Forelimb muscle (tissue), 1 donor: ENCODE results near the gene EIF3B. TPM values are rescaled to one million over a fixed set of nuclear protein-coding genes. Genes with fewer than 3 reads are reported as not detected.
"Not testable (repeated sequence)": the region's sequence is repeated elsewhere in the genome, so short reads cannot be mapped to it uniquely, and the experiment has no call there.

Experiments used
- DNase-seq: peaks from one replicate; pipeline ENCODE4 v3.0.0-alpha.2; 2013; ENCODE audit warnings: low read depth
- polyA plus RNA-seq: library from polyadenylated mRNA; unstranded; fragments of 120-200 nt; gene quantifications from one replicate; pipeline ENCODE4 v1.2.1, GENCODE V29; 2013; ENCODE audit not compliant: insufficient read length

Gene EIF3B
- polyA plus RNA-seq, 1 donor = 90.2 TPM

DNA sequence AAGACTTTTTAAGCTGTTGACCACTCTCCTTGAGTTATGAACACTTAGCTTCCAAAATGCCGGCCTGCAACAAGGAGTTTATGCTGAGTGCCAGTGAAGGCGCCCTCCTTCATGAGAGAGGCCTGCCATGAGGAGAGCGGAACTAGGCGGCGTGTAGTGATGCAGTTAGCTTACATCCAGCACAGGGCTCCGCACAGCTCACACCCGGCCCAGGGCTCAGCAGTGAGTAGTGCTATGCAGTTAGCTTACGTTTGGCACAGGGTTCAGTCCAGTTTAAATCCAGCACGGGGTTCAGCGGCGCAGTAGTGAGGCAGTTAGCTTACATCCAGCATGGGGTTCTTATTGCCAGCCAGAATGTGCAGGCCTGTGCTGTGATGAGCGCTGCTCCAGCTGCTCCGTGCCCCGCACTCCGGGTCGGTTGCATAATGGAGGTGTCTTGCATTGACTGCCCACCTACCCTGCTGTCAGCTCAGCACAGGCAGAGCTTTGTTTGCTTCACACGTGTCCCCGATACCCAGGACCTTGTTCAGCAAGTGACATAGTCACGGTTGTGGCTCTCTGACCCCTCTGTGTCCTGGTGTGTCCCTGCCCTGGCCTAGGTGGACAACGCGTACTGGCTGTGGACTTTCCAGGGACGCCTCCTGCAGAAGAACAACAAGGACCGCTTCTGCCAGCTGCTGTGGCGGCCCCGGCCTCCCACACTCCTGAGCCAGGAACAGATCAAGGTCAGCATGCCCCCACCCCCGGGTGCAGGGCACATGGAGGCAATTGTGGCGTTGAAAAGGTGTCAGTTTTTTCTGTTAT lies 21.9 kb downstream of the EIF3B start:
- no peak for DNase-seq

DNA sequence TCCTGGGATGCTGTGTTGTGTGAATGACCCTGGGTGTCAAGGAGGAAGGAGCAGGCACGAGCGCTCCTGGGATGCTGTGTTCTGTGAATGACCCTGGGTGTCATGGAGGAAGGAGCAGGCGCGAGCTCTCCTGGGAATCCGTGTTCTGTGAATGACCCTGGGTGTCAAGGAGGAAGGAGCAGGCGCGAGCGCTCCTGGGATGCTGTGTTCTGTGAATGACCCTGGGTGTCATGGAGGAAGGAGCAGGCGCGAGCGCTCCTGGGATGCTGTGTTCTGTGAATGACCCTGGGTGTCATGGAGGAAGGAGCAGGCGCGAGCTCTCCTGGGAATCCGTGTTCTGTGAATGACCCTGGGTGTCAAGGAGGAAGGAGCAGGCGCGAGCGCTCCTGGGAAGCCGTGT lies 22.9 kb downstream of the EIF3B start:
- not testable (repeated sequence) for DNase-seq

DNA sequence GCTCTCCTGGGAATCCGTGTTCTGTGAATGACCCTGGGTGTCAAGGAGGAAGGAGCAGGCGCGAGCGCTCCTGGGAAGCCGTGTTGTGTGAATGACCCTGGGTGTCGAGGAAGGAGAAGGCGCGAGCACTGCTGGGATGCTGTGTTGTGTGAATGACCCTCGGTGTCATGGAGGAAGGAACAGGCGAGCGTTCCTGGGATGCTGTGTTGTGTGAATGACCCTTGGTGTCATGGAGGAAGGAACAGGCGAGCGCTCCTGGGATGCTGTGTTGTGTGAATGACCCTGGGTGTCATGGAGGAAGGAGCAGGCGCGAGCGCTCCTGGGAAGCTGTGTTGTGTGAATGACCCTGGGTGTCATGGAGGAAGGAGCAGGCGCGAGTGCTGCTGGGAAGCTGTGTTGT lies 23.5 kb downstream of the EIF3B start:
- DNase-seq = not testable (repeated sequence)

DNA sequence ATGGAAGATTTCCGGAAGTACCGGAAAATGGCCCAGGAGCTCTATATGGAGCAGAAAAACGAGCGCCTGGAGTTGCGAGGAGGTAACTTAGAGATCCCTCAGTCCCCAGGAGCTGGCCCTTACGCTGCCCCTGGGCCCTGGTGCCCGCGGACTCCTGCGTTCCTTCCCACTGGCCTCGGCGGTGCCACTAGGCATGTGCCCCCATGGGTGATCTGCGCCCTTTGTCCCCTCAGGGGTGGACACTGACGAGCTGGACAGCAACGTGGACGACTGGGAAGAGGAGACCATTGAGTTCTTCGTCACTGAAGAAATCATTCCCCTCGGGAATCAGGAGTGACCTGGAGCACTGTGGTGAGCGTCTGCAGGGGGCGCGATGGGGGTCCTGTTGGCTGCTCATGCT lies 24.5 kb downstream of the EIF3B start:
- DNase-seq = no peak

DNA sequence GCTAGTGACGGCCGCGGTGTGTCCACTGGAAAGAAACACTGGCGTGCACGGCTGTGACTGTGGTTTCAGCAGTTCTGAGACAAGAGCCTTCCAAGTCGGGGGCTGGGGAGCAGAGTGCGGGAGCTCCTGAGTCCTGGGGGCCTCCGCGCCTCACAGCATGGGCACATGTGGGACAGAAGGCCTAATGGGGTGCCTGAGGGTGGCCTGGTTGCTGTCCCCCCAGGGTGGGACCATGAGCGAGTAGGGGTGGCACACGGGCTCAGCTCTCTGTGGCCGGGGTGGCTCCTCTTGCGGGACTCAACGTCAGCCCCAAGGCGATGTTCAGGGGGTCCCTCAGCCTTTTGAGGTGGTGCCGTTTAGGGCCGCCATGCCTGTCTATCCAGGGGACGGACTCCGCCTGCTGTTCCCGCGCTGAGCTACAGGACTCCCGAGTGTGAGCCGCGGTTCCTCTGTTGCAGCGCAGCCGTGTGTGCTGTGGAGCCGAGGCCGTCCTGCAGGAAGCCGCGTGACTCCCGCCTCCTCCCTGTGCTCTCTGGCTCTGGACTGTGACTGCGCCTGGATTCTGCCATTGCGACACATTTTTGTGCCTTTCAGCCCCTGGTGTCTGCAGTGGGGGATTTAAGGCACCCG lies 25.3 kb downstream of the EIF3B start:
- no peak for DNase-seq

DNA sequence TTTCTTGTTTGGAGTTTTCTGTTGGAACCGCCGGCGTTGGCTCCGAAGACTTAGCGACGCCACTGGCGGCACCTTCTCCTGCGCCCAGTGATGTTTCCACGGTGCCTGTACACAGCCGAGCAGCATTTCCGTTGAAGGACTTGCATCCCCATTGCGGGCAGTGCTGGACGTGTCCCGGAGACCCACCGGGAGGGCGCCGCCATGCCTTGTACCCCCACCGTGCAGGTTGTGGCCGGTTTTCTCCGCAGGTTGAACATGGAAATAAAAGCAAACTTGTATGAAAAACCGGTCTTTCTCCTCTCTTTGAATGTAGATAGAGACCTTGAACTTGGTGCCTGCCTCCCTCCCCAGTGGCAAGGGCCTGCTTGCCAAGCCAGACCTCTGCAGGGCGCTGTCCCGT lies 25.8 kb downstream of the EIF3B start:
- DNase-seq = no peak

DNA sequence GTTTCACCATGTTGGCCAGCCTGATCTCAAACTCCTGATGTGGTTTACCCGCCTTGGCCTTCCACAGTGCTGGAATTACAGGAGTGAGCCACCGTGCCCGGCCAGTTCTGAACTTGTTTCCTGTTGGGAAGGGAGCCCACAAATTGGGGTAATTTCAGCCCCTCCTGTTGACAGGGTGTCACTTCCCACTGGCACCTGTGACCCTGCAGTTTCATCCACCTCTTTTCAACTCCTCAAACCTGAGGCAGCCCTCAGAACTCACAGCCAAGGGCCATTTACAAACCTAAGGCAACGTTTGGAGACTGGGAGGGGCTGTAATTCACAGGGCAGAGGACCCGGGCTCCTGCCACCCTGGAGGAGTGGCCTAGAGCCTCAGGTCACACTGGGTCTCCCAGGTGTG lies 26.6 kb downstream of the EIF3B start:
- no peak for DNase-seq

DNA sequence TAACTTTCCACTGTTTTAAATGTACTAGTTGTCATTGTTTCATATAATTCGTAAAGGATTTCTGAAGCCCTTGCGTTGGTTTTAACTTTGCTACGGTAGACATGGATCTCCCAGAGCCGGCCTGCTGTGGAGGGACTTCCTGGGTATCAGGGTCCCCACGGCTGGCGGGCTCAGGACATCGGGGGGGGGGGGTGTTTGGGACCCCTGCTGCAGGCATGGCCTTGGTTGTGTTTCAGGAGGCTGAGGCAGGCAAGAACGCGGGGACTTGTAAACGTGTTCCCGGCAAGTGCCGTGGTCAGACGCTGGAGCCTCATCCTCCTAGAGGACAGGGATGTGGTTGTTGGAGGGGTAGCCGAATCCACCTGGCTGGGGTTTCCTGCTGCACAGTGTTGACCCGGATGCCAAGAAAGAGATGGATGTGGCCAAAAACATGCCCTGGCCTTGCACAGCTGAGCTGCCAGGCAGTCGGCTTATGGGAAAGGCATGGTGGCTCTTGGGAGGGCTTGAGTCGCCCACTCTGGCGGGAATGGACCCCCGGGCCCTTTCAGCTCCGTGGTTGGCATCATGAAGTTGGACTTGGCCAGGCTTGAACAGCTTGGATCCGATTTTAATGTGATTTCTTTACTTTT lies 27.4 kb downstream of the EIF3B start:
- no peak for DNase-seq

DNA sequence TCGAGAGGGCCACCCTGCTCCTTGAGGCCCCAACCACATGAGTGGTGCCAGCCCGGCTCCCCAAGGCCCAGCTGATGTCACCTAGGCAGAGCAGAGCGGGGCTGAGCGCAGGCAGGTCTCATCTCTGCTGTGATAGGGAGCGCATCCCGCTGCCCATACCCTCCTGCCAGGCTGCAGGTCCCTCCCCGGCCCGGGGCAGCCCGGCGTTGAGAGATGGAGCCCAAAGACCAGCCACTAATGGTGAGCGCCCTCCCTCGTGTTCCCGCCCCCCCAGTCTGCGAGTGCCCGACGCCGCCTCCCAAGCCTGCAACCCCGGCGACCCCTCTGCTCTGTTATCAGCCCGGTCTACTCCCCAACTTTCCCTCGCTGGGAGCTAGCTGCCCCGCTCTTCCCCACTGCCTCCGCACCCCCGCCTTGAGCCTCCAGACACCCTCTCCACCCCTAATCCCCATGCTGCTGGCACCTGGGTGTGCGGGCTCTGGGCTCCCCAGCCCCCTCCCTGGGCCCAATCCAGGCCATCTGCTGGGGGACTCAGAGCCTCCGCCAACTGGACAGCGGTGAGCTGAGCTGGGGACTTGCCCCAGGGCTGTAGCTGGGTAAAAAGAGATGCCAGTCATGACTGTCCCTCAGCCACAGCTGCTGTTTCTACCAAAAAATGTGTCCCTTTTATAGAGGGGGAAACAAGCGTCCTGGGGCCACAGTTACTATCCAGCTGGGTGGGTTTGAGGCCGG lies 29.1 kb downstream of the EIF3B start:
- no peak for DNase-seq

DNA sequence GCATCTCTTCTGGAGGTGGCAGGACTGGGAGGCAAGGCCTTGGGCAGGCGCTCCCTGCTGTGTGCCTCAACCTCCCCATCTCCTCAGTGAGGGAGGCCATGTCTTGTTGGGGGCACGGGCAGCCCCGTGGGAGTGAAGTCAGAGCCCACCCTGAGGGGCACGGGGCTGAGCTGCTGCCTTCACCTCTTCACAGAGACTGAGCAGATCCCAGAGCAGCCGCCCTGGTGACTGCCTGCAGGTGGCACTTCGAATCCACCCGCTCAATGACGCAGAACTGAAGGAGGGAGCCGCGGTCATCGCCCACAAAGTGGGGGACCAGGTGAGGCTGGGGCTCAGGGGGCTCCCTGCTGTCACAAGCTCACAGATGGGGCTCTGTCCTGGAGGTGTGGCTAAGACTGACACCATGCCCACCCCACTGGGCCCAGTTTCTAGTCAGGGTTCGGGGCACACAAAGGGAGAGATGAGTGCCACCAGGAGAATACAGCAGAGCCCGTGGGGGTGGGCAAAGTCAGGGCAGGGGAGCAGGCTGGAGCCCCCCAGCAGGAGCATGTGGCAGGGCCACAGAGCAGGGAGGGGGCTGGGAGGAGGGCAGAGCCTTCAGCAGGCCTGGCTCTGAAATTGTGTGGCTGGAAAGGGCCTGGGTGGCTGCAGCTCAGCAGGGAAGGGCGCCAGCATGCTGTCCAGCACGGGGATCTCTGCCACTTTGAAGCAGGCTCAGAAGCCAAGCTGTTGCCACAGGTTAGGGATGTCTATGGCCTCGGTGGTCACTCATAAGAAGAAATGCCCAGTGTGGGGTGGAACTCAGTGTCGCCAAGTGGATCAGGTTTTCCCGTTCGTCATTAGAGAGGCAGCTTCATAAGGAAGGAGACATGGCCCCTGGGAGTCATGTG lies 30.0 kb downstream of the EIF3B start:
- no peak for DNase-seq

DNA sequence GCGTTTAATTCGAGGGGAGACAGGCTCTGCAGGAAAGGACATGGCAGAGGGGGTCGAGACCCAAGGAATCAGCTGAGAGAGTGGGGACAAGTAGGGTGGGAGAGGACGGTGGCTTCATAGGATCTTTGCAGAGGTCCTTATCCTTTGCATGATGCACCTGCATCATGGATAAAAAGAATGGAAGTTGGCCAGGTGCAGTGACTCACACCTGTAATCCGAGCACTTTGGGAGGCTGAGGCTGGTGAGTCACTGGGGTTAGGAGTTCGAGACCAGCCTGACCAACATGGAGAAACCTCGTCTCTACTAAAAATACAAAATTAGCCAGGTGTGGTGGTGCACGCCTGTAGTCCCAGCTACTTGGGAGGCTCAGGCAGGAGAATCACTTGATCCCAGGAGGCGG lies 31.5 kb downstream of the EIF3B start:
- DNase-seq = not testable (repeated sequence)

DNA sequence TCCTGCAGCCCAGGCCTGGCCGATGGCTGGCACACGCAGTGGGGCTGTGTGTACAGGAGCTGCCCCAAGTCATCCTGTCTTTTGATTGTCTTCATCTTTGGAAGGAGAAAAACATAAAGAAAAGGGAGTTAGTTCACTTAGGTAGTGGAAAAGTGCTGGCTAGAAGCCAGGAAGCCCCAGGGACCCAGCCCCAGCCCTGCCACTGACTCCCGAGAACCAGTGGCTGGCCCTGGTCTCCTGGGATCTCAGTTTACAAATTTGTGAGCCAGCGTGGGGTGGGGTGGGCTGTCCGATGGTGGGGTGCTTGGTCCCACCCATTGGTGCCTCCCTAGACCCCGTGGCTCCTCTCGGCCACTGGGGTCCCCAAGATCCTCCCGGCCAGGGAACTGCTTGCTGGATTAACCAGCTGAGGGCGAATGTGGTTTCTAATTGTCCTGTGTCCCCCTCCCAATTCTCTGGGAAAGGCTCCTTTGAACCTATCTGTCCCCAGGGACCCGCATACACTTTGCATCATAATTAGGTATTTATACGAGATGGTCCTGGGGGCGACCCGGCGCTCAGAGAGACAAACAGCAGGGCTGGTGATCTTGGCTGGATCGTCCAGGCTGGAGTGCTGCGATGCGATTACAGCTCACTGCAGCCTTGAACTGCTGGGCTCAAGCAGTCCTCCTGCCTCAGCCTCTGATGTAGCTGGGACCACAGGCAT lies 32.5 kb downstream of the EIF3B start:
- no peak for DNase-seq

DNA sequence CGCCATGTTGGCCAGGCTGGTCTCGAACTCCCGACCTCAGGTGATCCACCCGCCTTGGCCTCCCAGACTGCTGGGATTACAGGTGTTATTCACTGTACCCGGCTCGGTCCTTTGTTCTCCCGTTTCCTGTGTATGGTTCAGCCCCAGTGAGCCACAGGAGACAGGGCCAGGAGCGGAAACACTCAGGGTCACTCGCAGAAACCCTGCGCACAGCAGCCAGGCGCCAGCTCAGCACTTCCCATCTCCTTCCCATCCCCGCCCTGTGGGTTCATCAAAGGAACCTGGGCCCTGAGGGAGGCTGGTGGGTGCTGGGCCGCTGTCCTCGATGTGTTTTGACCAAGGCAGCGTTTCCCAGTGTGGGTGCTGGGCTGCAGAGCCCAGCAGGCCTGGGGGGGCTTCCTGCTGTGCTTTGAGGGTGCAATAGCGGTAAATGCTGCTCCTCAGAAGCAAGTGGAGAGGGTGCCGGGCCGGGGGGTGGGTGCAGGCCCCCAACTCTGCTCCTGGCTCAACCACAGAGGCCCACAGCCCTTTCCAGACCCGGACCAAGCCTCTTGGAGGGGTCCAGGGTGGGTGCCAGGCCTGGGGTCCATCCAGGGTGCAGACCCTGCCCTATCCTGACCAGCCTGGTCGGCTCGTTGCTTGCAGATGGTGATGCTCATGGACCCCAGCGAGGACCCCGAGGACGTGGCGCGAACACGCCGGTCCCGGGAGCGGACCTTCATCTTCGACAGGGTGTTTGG lies 33.4 kb downstream of the EIF3B start:
- no peak for DNase-seq

DNA sequence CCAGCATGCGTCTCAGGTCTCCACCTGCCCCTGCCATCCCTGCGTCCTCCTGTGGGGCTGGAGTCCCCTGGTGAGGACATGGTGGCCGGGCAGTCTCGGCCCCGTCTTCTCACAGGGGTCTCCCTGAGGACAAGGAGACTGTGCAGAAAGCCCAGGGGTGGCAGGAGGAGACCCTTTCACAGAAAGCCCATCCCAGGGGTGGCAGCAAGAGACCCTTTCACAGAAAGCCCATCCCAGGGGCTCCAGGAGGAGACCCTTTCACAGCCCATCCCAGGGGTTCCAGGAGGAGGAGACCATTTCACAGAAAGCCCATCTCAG lies 34.0 kb downstream of the EIF3B start:
- no peak for DNase-seq

DNA sequence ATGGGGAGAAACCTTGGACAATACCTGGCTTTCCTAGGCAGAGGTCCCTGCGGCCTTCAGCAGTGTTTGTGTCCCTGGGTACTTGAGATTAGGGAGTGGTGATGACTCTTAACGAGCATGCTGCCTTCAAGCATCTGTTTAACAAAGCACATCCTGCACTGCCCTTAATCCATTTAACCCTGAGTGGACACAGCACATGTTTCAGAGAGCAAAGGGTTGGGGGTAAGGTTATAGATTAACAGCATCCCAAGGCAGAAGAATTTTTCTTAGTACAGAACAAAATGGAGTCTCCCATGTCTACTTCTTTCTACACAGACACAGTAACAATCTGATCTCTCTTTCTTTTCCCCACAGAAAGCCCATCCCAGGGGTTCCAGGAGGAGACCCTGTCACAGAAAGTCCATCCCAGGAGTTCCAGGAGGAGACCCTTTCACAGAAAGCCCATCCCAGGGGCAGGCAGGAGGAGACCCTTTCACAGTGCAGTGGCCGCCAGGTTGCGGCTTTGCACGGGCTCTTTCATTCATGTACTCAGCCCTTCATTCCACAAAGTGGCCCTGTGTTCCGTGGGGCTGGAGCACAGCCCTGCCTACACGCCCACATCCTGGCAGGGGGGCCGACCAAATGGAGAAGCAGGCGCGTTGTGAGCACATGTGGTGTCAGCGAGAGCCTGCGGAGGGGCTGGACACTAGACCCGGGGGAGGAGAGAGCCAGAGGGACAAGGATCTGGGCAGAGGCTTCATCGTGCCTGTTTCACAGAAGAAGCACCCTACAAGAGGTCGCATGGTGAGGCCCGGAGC lies 35.6 kb downstream of the EIF3B start:
- DNase-seq = not testable (repeated sequence)

DNA sequence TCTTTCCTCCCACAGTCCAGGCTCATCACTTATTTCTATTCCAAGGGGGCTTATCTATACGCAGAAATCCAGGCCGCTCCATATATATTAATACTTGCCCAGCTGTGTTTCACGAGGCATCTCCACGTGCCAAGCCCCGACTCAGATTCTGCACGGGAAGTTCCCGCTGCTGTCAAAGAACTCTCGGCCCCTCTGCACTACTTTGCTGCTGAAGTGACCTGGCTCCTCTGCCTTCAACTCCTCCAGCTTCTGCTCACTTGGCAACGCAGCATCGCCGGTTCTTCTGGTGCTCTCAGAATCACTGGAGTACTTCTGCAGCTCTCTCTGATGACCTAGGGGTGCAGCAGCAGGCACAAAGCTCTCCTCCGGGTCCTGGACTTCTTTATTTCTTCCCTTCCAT lies 39.1 kb downstream of the EIF3B start:
- DNase-seq = no peak

DNA sequence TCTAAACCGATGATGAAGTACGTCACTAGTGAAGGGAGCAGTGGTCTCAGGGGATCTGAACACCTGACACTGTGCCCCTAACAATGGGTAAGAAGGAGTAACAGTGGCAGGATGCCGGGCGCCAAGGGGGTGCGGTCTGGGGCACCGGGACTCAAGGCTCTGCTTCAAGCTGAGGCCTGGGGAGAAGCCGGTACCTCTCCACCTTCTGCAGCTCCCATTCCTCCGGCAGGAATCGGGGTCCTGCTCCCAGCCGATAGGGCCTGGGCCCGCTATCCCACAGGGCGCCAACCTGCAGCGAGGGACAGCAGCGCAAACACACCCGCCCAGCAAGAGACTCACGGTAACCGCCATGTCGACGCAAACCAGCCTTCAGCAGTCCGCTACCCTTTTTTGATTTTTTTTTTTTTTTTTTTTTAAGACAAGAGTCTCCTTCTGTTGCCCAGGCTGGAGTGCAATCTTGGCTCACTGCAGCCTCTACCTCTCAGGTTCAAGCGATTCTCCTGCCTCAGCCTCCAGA lies 40.0 kb downstream of the EIF3B start:
- DNase-seq = no peak

DNA sequence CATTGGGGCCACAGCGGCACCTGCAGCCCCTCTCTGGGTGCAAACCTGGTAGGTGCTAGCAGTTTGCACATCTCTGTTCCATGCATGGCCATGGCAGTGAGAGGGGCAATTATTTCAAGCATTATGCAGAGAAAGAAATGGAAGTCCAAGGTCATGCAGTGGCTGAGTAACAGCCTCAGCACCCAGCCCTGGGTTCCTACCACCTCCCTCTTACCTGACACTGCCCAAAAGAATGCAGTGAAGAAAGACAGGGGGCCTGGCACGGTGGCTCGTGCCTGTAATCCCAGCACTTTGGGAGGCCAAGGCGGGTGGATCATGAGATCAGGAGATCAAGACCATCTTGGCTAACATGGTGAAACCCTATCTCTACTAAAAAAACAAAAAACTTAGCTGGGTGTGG lies 43.9 kb downstream of the EIF3B start:
- no peak for DNase-seq
